ENCODE data around the gene ACAP2.

ACAP2 gene

DNA sequence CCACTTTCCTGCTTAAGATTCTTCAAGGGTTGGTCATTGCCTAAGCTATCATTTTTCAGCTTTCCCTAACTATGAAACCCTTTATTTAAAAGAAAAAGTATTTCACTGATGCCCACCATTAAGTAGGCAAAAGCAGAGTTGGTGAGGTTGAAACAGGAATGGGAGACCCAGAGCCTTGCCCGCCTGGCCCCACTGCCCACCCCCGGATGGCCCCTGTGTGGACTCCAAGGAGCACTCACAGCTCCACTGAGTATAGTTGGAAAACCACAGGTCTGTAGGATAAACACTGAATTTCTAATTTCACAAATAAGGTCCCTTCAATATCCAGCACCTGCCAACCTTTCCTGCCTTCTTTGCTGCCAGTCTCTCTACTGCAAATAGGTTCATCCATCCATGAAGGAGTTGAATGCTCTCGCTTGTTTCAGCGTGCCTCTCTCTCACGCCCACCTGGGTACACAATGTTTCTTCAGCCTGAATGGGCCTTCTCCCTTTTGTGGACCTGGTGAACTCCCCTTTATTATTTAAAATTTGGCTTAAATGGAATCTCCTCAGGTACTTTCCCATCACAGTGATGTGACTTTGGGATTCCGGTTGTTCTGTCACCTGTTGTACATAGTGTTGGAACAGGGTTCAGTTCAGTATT, 8.7 kb upstream of the ACAP2 start:
- FAIRE-seq (no peak), DNase-seq (ENCODE audit: insufficient read length, low spot score) (no peak)
- TF ChIP-seq POLR2A (IDR thresholded peaks at IDR 0.05; ENCODE audit: low read depth, low read length), result no peak

DNA sequence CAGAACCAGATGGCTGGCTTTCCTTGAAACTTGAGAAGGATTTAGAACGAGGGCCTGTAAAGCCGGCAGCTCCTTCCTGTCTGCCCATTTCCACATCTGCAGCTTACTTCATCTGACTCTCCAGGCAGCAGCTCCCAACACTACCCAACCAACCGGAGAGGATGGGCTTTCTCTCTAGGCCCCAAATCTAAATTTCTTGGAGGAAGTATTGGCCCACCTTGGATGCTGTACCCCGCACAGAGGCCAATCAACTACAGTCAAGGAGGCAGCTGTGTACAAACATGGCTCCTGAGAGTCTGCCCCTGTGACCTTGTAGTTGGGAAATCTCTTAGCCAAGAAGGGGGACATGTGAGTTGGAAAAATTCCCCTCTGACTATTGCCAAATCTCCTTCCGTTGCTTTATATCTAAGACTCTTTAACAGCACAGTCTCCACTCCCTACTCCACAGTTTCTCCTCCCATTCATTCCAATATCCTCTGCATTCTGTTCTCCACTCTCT, 8.0 kb upstream of the ACAP2 start:
- FAIRE-seq (no peak), DNase-seq (ENCODE audit: insufficient read length, low spot score) (no peak)
- TF ChIP-seq POLR2A (IDR thresholded peaks at IDR 0.05; ENCODE audit: low read depth, low read length), result no peak

DNA sequence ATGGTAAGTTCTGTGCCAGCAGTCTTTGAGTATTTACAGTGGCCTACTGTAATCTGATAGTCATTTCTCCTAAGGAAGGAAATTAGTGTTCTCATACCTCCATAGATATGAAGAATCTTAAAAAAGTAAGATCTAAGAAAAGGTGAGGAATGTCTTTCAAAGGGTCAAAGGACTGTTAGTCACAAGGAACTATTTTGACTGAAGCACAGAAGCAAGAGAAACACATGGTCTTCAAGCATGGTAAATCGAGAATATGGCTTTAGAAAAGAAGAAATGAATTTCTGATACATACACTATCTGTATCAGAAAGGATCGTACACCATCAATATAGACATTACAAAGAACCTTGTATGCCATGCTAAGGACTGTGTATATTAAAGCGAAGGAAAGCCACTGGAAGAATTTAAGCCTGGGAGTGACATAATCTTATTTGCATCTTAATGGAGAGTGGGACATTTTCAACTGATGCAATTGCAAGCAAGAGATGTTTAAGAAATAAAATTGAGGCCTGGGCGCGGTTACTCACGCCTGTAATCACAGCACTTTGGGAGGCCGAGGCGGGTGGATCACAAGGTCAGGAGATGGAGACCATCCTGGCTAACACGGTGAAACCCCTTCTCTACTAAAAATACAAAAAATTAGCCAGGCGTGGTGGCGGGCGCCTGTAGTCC, 5.5 kb upstream of the ACAP2 start:
- no peak for DNase-seq (ENCODE audit: insufficient read length, low spot score)
- no peak for TF ChIP-seq POLR2A (IDR thresholded peaks at IDR 0.05; ENCODE audit: low read depth, low read length)
- FAIRE-seq, result no peak

DNA sequence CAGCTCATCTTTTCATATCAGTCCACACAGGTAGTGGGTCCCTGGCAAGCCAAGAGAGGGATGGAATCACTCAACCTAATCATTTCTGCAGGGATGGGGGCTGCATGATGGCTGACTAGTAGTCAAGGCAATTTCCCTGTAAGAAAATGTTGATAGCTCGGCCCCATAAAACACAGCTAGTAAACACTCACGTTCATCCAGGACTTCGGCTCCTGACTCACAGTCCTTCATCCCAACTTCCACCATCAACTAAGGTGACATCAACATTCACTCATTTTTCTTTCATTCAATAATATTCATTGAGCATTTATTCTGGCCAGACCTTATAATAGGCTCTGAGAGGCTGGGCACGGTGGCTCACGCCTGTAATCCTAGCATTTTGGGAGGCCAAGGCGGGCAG, 4.4 kb upstream of the ACAP2 start:
- no peak for TF ChIP-seq POLR2A (IDR thresholded peaks at IDR 0.05; ENCODE audit: low read depth, low read length)
- no peak for DNase-seq (ENCODE audit: insufficient read length, low spot score)
- no peak for FAIRE-seq

DNA sequence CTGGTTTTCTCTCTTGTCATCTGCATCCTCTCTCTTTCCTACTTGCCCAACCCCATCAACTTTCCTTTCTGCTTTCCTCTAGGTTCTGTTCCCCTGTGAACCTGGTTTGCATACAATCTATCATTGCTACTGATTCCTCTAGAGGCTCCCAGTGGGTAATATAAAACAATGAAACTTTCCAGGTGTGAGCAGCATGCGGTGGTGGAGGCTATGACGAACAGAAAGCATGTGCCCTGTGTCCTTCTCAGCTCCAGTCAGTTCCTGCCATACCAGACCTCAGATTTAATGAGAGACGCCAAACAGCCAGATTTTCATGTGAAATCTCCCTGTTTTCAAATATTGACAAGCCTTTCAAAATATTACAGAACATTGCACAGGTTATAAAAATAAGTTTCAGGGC, 3.5 kb upstream of the ACAP2 start:
- DNase-seq (ENCODE audit: insufficient read length, low spot score) (no peak), FAIRE-seq (no peak)
- TF ChIP-seq POLR2A (IDR thresholded peaks at IDR 0.05; ENCODE audit: low read depth, low read length), result no peak

DNA sequence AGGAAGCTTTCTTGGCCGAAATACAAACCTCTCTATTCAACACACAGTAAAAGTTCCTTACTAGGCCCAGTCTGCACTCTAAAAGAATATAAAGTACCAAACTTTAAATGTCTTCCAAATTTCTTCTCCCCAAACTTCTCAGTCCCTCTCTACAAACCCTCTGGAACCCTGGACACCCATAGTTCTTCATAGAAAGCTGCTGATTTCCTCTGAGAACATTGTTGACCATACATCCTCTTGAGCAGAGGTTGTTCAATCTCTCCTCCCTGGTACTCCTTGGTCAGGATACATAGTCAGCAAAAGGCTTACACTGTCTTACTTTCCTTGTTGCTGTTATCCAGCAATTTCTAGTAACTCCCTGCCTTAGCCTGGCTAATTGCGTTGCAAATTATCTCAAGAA, 3.1 kb upstream of the ACAP2 start:
- DNase-seq (ENCODE audit: insufficient read length, low spot score) (no peak), FAIRE-seq (no peak)
- TF ChIP-seq POLR2A (IDR thresholded peaks at IDR 0.05; ENCODE audit: low read depth, low read length), result no peak

DNA sequence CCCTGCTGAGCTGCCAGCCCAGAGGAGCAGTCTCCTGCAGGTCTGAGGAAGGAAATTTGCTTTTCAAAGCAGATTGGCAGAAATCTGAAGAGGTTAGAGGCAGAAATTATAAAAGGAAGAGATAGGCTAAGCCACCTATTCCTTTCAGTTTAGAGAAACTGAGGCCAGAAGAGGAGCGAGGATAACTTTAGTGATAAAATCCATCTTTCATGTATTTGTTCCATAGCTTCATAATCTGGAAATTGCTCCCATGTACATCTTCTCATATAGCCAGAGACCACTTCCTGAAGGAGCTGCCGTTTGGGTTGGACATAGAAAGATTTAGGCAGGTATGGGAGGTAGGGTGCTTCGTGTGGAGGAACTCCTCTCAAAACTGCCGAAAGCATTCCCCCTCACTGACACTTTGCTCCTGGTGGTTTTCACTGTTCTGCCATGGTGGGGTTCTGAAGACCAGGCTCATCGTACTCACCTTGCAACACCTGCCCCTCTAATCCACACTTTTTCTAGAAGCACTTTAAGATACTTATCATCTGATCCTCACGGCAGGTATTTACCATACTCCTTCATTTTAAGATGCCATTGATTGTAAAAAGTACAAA, 670 bp upstream of the ACAP2 start:
- no peak for FAIRE-seq
- DNase-seq (ENCODE audit: insufficient read length, low spot score), result no peak
- TF ChIP-seq POLR2A (IDR thresholded peaks at IDR 0.05; ENCODE audit: low read depth, low read length), result peak; percentile 37; the same call in 1 of the 2 replicates

DNA sequence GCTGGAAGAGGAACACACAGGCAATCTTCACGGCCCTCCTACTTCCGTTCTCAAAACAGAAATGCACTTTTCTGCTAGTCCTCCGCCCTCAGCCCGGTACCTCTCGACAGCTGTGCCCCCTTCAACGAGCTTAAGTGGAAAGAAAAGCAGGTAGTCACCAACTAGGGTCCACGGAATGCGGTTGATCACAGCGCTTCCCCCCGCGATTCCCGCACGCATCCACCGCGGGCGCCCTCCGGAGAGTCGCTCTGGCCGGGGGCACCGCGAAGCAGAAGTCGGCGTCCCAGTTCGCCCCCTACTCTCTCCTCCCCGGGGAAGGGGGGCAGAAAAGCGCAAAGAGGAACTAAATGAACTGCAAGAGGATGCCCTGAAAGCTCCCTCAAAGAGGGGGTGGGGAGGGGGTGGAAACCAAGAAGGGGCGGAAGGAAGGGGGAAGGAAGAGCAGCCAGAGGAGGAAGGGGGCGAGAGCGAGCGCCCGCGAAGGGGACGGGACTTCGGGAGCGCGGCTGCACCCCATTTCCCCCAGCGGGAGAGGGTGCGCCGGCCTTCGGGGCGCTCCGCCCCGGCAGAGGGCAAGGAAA, 738 bp downstream of the ACAP2 start:
- FAIRE-seq (no peak), DNase-seq (ENCODE audit: insufficient read length, low spot score) (peak; percentile 33)
- TF ChIP-seq POLR2A (IDR thresholded peaks at IDR 0.05; ENCODE audit: low read depth, low read length), result no peak

DNA sequence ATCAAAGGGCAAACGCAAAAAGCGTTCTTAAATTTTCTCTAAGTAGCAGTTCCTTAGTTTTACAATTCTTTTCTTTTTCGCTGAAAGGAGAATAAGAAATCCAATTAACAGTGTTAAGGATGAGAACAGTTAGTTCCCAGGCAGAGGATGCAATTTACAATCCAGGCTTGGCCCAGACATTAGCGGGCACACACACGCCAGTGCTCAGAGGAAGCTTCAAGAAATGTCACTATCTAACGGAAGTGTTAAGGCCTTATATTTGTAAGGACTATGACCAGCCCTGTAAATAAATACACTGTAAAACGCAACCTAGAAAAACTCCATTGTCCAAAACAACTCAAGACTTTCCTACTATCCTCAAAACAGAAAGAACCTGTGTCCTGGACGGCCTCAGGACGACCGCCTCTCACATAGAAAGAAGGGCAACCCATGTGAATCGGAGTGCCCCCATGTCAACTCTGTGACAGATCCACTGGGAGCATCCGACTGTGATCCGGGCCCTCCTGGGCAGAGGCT, 1.3 kb downstream of the ACAP2 start:
- TF ChIP-seq POLR2A (IDR thresholded peaks at IDR 0.05; ENCODE audit: low read depth, low read length), result no peak
- DNase-seq (ENCODE audit: insufficient read length, low spot score), result no peak
- peak; percentile 85 for FAIRE-seq

DNA sequence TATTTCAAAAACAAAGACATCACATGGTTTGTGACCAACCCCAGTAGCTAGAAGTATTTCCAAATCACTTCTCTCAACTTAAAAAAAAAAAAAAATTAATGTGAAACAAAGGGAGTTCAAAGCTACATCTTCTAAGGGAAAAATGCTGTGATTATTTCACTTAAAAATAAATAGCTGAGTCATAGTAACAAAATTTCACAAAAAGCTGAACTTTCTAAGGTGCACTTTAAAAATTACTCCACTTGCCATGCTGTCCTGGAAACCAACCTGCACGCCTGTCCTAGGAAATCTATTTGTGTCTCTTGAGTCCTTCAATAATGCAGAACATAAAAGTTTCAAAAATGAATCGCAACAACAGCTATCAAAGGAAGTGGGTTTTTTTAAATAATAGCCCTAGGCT, 1.8 kb downstream of the ACAP2 start:
- TF ChIP-seq POLR2A (IDR thresholded peaks at IDR 0.05; ENCODE audit: low read depth, low read length), result no peak
- DNase-seq (ENCODE audit: insufficient read length, low spot score), result no peak
- FAIRE-seq, result no peak

DNA sequence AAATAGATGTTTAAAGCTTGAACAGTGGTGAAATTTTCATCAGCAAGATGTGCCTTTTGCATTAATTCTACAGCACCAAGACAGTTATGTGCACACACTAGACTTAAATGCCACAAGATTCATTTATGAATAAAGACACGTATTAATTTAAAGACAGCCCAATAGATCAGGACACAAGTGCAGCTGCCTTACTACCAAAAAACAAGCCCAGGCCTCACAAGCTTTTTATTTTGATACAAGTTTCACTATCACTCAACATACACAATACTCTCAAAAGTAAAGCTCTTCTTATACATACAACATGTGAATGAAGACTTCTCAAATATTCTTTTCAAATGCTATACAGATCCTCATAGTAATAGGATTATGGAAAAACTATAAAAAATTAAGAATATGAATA, 2.4 kb downstream of the ACAP2 start:
- peak; percentile 41 for FAIRE-seq
- TF ChIP-seq POLR2A (IDR thresholded peaks at IDR 0.05; ENCODE audit: low read depth, low read length), result no peak
- DNase-seq (ENCODE audit: insufficient read length, low spot score), result no peak

DNA sequence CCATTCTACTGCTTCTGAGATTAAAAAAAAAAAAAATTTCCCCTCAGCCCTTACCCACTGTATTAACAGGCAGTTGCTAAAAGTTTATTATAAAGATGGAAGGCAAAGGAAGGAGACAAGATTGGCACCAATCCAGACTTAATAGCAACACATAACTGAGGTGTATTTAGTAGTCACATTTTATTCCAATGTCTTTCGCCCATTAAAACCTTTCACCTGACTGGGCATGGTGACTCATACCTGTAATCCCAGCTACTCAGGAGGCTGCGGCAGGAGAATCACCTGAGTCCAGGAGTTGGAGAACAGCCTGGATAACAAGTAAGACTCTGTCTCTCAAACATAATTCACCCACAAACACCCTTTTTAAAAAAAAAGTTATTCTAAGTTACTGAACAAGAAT, 4.4 kb downstream of the ACAP2 start:
- no peak for TF ChIP-seq POLR2A (IDR thresholded peaks at IDR 0.05; ENCODE audit: low read depth, low read length)
- FAIRE-seq, result no peak
- no peak for DNase-seq (ENCODE audit: insufficient read length, low spot score)

DNA sequence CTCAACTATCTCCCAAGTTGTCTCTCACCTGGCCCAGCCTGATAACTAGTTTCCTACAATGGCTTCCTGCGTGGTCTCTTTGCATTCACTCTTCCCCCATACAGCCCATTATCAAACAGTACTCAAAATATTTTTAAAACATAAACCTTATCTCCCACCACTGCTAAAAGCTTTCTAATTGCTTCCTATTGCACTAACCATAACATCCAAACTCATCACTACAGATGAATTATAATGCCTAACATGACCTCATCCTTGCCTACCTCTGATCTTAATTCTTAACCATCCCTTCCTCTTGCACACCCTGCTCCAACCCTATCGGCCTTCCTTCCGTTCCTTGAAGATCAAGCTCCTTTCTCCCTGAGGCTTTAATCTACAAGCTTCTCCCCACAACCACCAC, 17.0 kb downstream of the ACAP2 start:
- no peak for FAIRE-seq
- TF ChIP-seq POLR2A (IDR thresholded peaks at IDR 0.05; ENCODE audit: low read depth, low read length), result no peak

DNA sequence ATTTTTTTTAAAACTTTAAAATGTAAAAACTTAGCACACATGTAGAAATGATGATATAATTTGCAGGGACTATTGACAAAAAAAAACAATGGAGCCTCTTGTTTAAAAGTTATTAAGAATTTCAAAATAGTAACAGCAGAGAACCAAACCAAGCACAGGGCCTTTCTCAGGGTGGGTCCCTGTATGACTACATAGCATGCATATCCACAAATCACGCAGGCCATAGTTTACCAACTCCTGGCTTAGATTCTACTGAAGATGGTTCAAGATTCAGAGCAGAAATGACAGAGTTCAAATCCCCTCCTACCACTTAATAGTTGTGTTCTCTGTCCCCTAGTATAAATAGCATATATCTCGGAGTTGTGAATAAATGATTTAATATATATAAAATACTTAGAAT, 19.0 kb downstream of the ACAP2 start:
- no peak for FAIRE-seq
- no peak for DNase-seq (ENCODE audit: insufficient read length, low spot score)
- no peak for TF ChIP-seq POLR2A (IDR thresholded peaks at IDR 0.05; ENCODE audit: low read depth, low read length)

More for the DNA sequence above, 17.0 kb downstream of the ACAP2 start:
- DNase-seq (ENCODE audit: insufficient read length, low spot score), result no peak
